ENCODE measurements around the gene SPATA31D4.
"Not testable (repeated sequence)": the region's sequence is repeated elsewhere in the genome, so short reads cannot be mapped to it uniquely, and the experiment has no call there.

Gene SPATA31D4

GRCh38 chr9:81928305-81928704 is at the start of gene SPATA31D4:
SPATA31D4 (plus strand) TSS chr9:81928428; CDS start chr9:81928514, 86 bp downstream.
- in situ Hi-C loops (cut with HindIII; ENCODE audit: low sequenced_read_pairs): not testable (repeated sequence)

GRCh38 chr9:81878530-81878929 is 49.7 kb upstream of the SPATA31D4 start:
- in situ Hi-C loops (cut with HindIII; ENCODE audit: low sequenced_read_pairs): no loop called here

- in situ Hi-C loops (cut with HindIII; ENCODE audit: low sequenced_read_pairs): no loop called here
Measured at GRCh38 chr9:81879501-81879916, 48.7 kb upstream of the SPATA31D4 start.

GRCh38 chr9:81885602-81886001 is 42.6 kb upstream of the SPATA31D4 start:
- in situ Hi-C loops (cut with HindIII; ENCODE audit: low sequenced_read_pairs): no loop called here

GRCh38 chr9:81886665-81887064 is 41.6 kb upstream of the SPATA31D4 start:
- in situ Hi-C loops (cut with HindIII; ENCODE audit: low sequenced_read_pairs): no loop called here

- in situ Hi-C loops (cut with HindIII; ENCODE audit: low sequenced_read_pairs): no loop called here
Measured at GRCh38 chr9:81890104-81890503, 38.1 kb upstream of the SPATA31D4 start.

- in situ Hi-C loops (cut with HindIII; ENCODE audit: low sequenced_read_pairs): no loop called here
Measured at GRCh38 chr9:81892440-81892839, 35.8 kb upstream of the SPATA31D4 start.

GRCh38 chr9:81893929-81894328 is 34.3 kb upstream of the SPATA31D4 start:
- in situ Hi-C loops (cut with HindIII; ENCODE audit: low sequenced_read_pairs): no loop called here

GRCh38 chr9:81894891-81895290 is 33.3 kb upstream of the SPATA31D4 start:
- in situ Hi-C loops (cut with HindIII; ENCODE audit: low sequenced_read_pairs): no loop called here

- in situ Hi-C loops (cut with HindIII; ENCODE audit: low sequenced_read_pairs): no loop called here
Measured at GRCh38 chr9:81896070-81896469, 32.2 kb upstream of the SPATA31D4 start.

- in situ Hi-C loops (cut with HindIII; ENCODE audit: low sequenced_read_pairs): no loop called here
Measured at GRCh38 chr9:81898851-81899250, 29.4 kb upstream of the SPATA31D4 start.

- in situ Hi-C loops (cut with HindIII; ENCODE audit: low sequenced_read_pairs): no loop called here
Measured at GRCh38 chr9:81902196-81902595, 26.0 kb upstream of the SPATA31D4 start.

- in situ Hi-C loops (cut with HindIII; ENCODE audit: low sequenced_read_pairs): no loop called here
Measured at GRCh38 chr9:81902626-81903025, 25.6 kb upstream of the SPATA31D4 start.

- in situ Hi-C loops (cut with HindIII; ENCODE audit: low sequenced_read_pairs): no loop called here
Measured at GRCh38 chr9:81906671-81907070, 21.6 kb upstream of the SPATA31D4 start.

- in situ Hi-C loops (cut with HindIII; ENCODE audit: low sequenced_read_pairs): no loop called here
Measured at GRCh38 chr9:81912135-81912534, 16.1 kb upstream of the SPATA31D4 start.

GRCh38 chr9:81915801-81916505 is 12.3 kb upstream of the SPATA31D4 start:
- in situ Hi-C loops (cut with HindIII; ENCODE audit: low sequenced_read_pairs): no loop called here

- in situ Hi-C loops (cut with HindIII; ENCODE audit: low sequenced_read_pairs): not testable (repeated sequence)
Measured at GRCh38 chr9:81918507-81918906, 9.7 kb upstream of the SPATA31D4 start.

GRCh38 chr9:81930147-81930546 is 1.9 kb downstream of the SPATA31D4 start:
- in situ Hi-C loops (cut with HindIII; ENCODE audit: low sequenced_read_pairs): not testable (repeated sequence)

- in situ Hi-C loops (cut with HindIII; ENCODE audit: low sequenced_read_pairs): not testable (repeated sequence)
Measured at GRCh38 chr9:81933547-81933946, 5.3 kb downstream of the SPATA31D4 start.

- in situ Hi-C loops (cut with HindIII; ENCODE audit: low sequenced_read_pairs): not testable (repeated sequence)
Measured at GRCh38 chr9:81943393-81943792, 15.2 kb downstream of the SPATA31D4 start, which contains the start of gene SPATA31D3. SPATA31D3 (plus strand) TSS chr9:81943500; CDS start chr9:81943586, 86 bp downstream.

GRCh38 chr9:81948650-81949049 is 20.4 kb downstream of the SPATA31D4 start:
- in situ Hi-C loops (cut with HindIII; ENCODE audit: low sequenced_read_pairs): not testable (repeated sequence)

- in situ Hi-C loops (cut with HindIII; ENCODE audit: low sequenced_read_pairs): no loop called here
Measured at GRCh38 chr9:81953096-81953495, 24.9 kb downstream of the SPATA31D4 start.

GRCh38 chr9:81955625-81956024 is 27.4 kb downstream of the SPATA31D4 start:
- in situ Hi-C loops (cut with HindIII; ENCODE audit: low sequenced_read_pairs): no loop called here

Measured in endothelial cell of hepatic sinusoid (primary cell).